H1 (cell line): ENCODE data around the gene CDYL2. TPM values are rescaled to one million over a fixed set of nuclear protein-coding genes. Genes with fewer than 3 reads are reported as not detected.

Source experiments
- CTCF ChIA-PET: fragments of 300-600 bp; sonication (Branson Sonifier 250); formaldehyde crosslinking; loops from one replicate; lab custom pipeline; 2021; ENCODE audit not compliant: partially characterized antibody; lab: Charles Lee
- POLR2A ChIA-PET: fragments of 300-600 bp; sonication (Branson Sonifier 250); formaldehyde crosslinking; loops from one replicate; lab custom pipeline; 2021; ENCODE audit warnings: inconsistent platforms; ENCODE audit not compliant: partially characterized antibody; lab: Charles Lee
- DNase-seq, 2 experiments: peaks; one replicate each; pipeline versions ENCODE4 v3.0.0 to v3.0.0-alpha.2; 2010 to 2022; ENCODE audit warnings: low spot score in 2 of 2, low read depth in 1 of 2, mixed read lengths in 1 of 2
- FAIRE-seq: peaks from 2 replicates; lab custom pipeline; 2011; peaks lifted over from hg19 to GRCh38; lab: Jason Lieb, UNC
- H2AFZ ChIP-seq: 2 replicates; pipeline ENCODE4 v1.8.1; 2012; ENCODE audit warnings: low read length, inconsistent platforms
- H2AK5ac ChIP-seq: 2 replicates; pipeline ENCODE4 v1.6.1; 2013; ENCODE audit warnings: low read depth, low read length
- H2BK120ac ChIP-seq: replicated peaks from 2 replicates; pipeline ENCODE3; 2013; ENCODE audit warnings: low read depth, low read length, inconsistent platforms
- H2BK12ac ChIP-seq: 2 replicates; pipeline ENCODE4 v1.6.1; 2013; ENCODE audit warnings: low read depth, low read length
- H2BK15ac ChIP-seq: 2 replicates; pipeline ENCODE4 v1.6.1; 2013; ENCODE audit warnings: low read length
- H2BK20ac ChIP-seq: 2 replicates; pipeline ENCODE4 v1.6.1; 2013; ENCODE audit warnings: low read length
- H2BK5ac ChIP-seq: 2 replicates; pipeline ENCODE4 v1.6.1; 2013; ENCODE audit warnings: low read depth, low read length
- H3K14ac ChIP-seq: 2 replicates; pipeline ENCODE4 v1.6.1; 2013; ENCODE audit warnings: inconsistent platforms; ENCODE audit not compliant: insufficient read length
- H3K18ac ChIP-seq: 2 replicates; pipeline ENCODE4 v1.6.1; 2013; ENCODE audit warnings: low read length; ENCODE audit errors: extremely low read depth
- H3K23ac ChIP-seq: 2 replicates; pipeline ENCODE4 v1.6.1; 2013; ENCODE audit warnings: inconsistent platforms; ENCODE audit not compliant: insufficient read length
- H3K23me2 ChIP-seq: 2 replicates; pipeline ENCODE4 v1.6.1; 2013; ENCODE audit warnings: low read depth, low read length
- H3K27ac ChIP-seq: 2 replicates; pipeline ENCODE4 v1.6.1; 2011; ENCODE audit warnings: low read depth, low read length, inconsistent platforms
- H3K27me3 ChIP-seq, 4 experiments: replicated peaks in 1 of 4; 1 replicate in 1 of 4; 2 replicates in 3 of 4; pipeline versions ENCODE4 v1.6.1 to v1.8.1; 2011 to 2013; ENCODE audit warnings: low read length in 3 of 4, mild to moderate bottlenecking in 3 of 4, inconsistent platforms in 2 of 4, mixed read lengths in 2 of 4, moderate library complexity in 1 of 4; ENCODE audit not compliant: control insufficient read depth in 3 of 4, insufficient read depth in 3 of 4; ENCODE audit errors: extremely low read depth in 1 of 4
- H3K36me3 ChIP-seq, 4 experiments: 2 replicates each; pipeline versions ENCODE4 v1.6.1 to v1.8.1; 2011 to 2013; ENCODE audit warnings: mild to moderate bottlenecking in 4 of 4, low read length in 3 of 4, moderate library complexity in 2 of 4, control low read depth in 1 of 4, inconsistent platforms in 1 of 4; ENCODE audit not compliant: insufficient read depth in 4 of 4, control insufficient read depth in 2 of 4
- H3K4ac ChIP-seq: replicated peaks from 2 replicates; pipeline ENCODE3; 2013; ENCODE audit warnings: low read length, low read depth, mixed read lengths, inconsistent platforms; ENCODE audit not compliant: insufficient read length
- H3K4me1 ChIP-seq, 4 experiments: replicated peaks in 1 of 4; 1 replicate in 1 of 4; 2 replicates in 3 of 4; pipeline versions ENCODE4 v1.6.1 to v1.8.1; 2011 to 2013; ENCODE audit warnings: low read length in 3 of 4, inconsistent platforms in 2 of 4, mixed read lengths in 1 of 4; ENCODE audit not compliant: insufficient read depth in 4 of 4, control insufficient read depth in 3 of 4
- H3K4me2 ChIP-seq, 2 experiments: 2 replicates each; pipeline versions ENCODE4 v1.6.1 to v1.8.1; 2011 to 2013; ENCODE audit warnings: low read depth in 2 of 2, low read length in 2 of 2, control low read depth in 1 of 2, inconsistent platforms in 1 of 2, mild to moderate bottlenecking in 1 of 2; ENCODE audit not compliant: insufficient read depth in 1 of 2
- H3K4me3 ChIP-seq, 4 experiments: fragments of 200-600, 300-600 bp in 1 of 4; sonication (generic), shearing (Covaris generic), sonication (Bioruptor Twin) in 1 of 4; 2 replicates each; pipeline versions ENCODE4 v1.5.1 to v1.8.1; 2011 to 2016; ENCODE audit warnings: low read length in 4 of 4, low read depth in 3 of 4, control low read depth in 2 of 4, inconsistent platforms in 2 of 4, mild to moderate bottlenecking in 2 of 4, mixed read lengths in 1 of 4, moderate library complexity in 1 of 4; ENCODE audit not compliant: insufficient read depth in 2 of 4; ENCODE audit errors: extremely low read depth in 1 of 4
- H3K56ac ChIP-seq: replicated peaks from 2 replicates; pipeline ENCODE3; 2013; ENCODE audit warnings: low read depth, mild to moderate bottlenecking, mixed read lengths, low read length, inconsistent platforms; ENCODE audit not compliant: insufficient read length
- H3K79me1 ChIP-seq: 2 replicates; pipeline ENCODE4 v1.6.1; 2013; ENCODE audit warnings: low read depth, low read length, control low read depth
- H3K79me2 ChIP-seq, 2 experiments: 2 replicates each; pipeline versions ENCODE4 v1.6.1 to v1.8.1; 2012 to 2013; ENCODE audit warnings: low read length in 2 of 2, mild to moderate bottlenecking in 2 of 2, inconsistent platforms in 1 of 2; ENCODE audit not compliant: insufficient read depth in 2 of 2, control insufficient read depth in 1 of 2
- H3K9ac ChIP-seq, 4 experiments: replicated peaks in 1 of 4; 1 replicate in 1 of 4; 2 replicates in 3 of 4; pipeline versions ENCODE4 v1.6.1 to v1.8.1; 2011 to 2013; ENCODE audit warnings: low read depth in 3 of 4, low read length in 3 of 4, control low read depth in 2 of 4, mild to moderate bottlenecking in 2 of 4, moderate library complexity in 2 of 4, inconsistent platforms in 1 of 4; ENCODE audit errors: extremely low read depth in 1 of 4
- H3K9me3 ChIP-seq, 2 experiments: 2 replicates each; pipeline versions ENCODE4 v1.6.1 to v1.8.1; 2012 to 2013; ENCODE audit warnings: mild to moderate bottlenecking in 2 of 2, moderate library complexity in 2 of 2, control low read depth in 1 of 2, inconsistent platforms in 1 of 2, low read depth in 1 of 2, low read length in 1 of 2, mixed read lengths in 1 of 2; ENCODE audit not compliant: insufficient read depth in 2 of 2
- H4K20me1 ChIP-seq, 2 experiments: replicated peaks in 1 of 2; 2 replicates each; pipeline versions ENCODE3 to v1.8.1; 2011 to 2013; ENCODE audit warnings: inconsistent platforms in 2 of 2, low read length in 2 of 2, mild to moderate bottlenecking in 1 of 2; ENCODE audit not compliant: insufficient read depth in 2 of 2, control insufficient read depth in 1 of 2
- H4K5ac ChIP-seq: 2 replicates; pipeline ENCODE4 v1.6.1; 2013; ENCODE audit warnings: low read length, low read depth, mixed read lengths, inconsistent platforms; ENCODE audit not compliant: insufficient read length
- H4K8ac ChIP-seq: 2 replicates; pipeline ENCODE4 v1.8.0; 2013; ENCODE audit warnings: mild to moderate bottlenecking, moderate library complexity, low read length, inconsistent platforms; ENCODE audit not compliant: insufficient read depth; ENCODE audit errors: extremely low read depth
- H4K91ac ChIP-seq: replicated peaks from 2 replicates; pipeline ENCODE3; 2013; ENCODE audit warnings: low read length, mixed read lengths, inconsistent platforms; ENCODE audit not compliant: insufficient read length
- CREB1 ChIP-seq: IDR thresholded peaks from 2 replicates; pipeline ENCODE4 v1.6.1; 2012; ENCODE audit warnings: inconsistent platforms
- EP300 ChIP-seq, 2 experiments: IDR thresholded peaks; 1 replicate in 1 of 2; 2 replicates in 1 of 2; pipeline ENCODE4 v1.6.1; 2011 to 2012; ENCODE audit warnings: low read depth in 2 of 2, low read length in 2 of 2, mild to moderate bottlenecking in 2 of 2, borderline replicate concordance in 1 of 2, inconsistent platforms in 1 of 2, moderate library complexity in 1 of 2
- FOSL1 ChIP-seq: IDR thresholded peaks from 2 replicates; pipeline ENCODE4 v1.6.1; 2011; ENCODE audit warnings: mild to moderate bottlenecking, low read depth, low read length, moderate library complexity; ENCODE audit not compliant: insufficient read depth
- GABPA ChIP-seq: IDR thresholded peaks from 2 replicates; pipeline ENCODE4 v1.6.1; 2011; ENCODE audit warnings: mild to moderate bottlenecking, low read length, moderate library complexity, borderline replicate concordance; ENCODE audit not compliant: insufficient read depth
- JUND ChIP-seq: IDR thresholded peaks from 2 replicates; pipeline ENCODE4 v1.6.1; 2011; ENCODE audit warnings: mild to moderate bottlenecking, improper control_type of control experiment, low read length
- KDM4A ChIP-seq: IDR thresholded peaks from one replicate; pipeline ENCODE4 v1.7.1; 2012; ENCODE audit warnings: low read depth, mild to moderate bottlenecking, moderate library complexity, low read length, inconsistent platforms; ENCODE audit not compliant: severe bottlenecking
- PHF8 ChIP-seq: fragments of 200-600 bp; sonication (generic); conservative IDR thresholded peaks from 2 replicates; pipeline ENCODE4 v1.7.1; 2012; ENCODE audit warnings: low read depth, mild to moderate bottlenecking, inconsistent platforms, low read length, moderate library complexity
- RBBP5 ChIP-seq: IDR thresholded peaks from 2 replicates; pipeline ENCODE4 v1.7.1; 2012; ENCODE audit warnings: low read depth, mild to moderate bottlenecking, inconsistent platforms, low read length, moderate library complexity, borderline replicate concordance
- RXRA ChIP-seq: IDR thresholded peaks from 2 replicates; pipeline ENCODE4 v1.6.1; 2011; ENCODE audit warnings: low read depth, mild to moderate bottlenecking, low read length, moderate library complexity; ENCODE audit not compliant: insufficient read depth
- SP1 ChIP-seq: IDR thresholded peaks from 2 replicates; pipeline ENCODE4 v1.6.1; 2011; ENCODE audit warnings: low read depth, low read length
- SUZ12 ChIP-seq: fragments of 200-600 bp; sonication (generic); IDR thresholded peaks from 2 replicates; pipeline ENCODE4 v1.6.1; 2012; ENCODE audit warnings: mild to moderate bottlenecking, inconsistent platforms, low read length, moderate library complexity, mixed read lengths
- USF2 ChIP-seq: IDR thresholded peaks from 2 replicates; pipeline ENCODE4 v1.6.1; 2011; ENCODE audit warnings: low read length, improper control_type of control experiment
- WGBS, 2 experiments: shearing (Covaris generic) in 1 of 2; methylation state at CpG; one replicate each; pipeline versions ENCODE4 v1.1.6 to v1.1.7; 2013 to 2015; ENCODE audit warnings: low lambda C conversion rate in 2 of 2, mixed read lengths in 2 of 2, inconsistent platforms in 1 of 2, low coverage in 1 of 2, missing lambda C conversion rate in 1 of 2; ENCODE audit not compliant: insufficient replicate concordance in 2 of 2, insufficient coverage in 1 of 2, insufficient read length in 1 of 2; ENCODE audit errors: extremely low coverage in 1 of 2, missing lambda C conversion rate in 1 of 2; 5-methylcytosine and 5-hydroxymethylcytosine counted together
- polyA plus RNA-seq, 7 experiments: library from polyadenylated mRNA; depleted of rRNA in 3 of 7; stranded (reverse) in 5 of 7; unstranded in 2 of 7; fragments of >200 nt in 5 of 7; fragments of 200-250 nt in 2 of 7; gene quantifications; 1 replicate in 5 of 7; 2 replicates in 1 of 7; 4 replicates in 1 of 7; pipeline versions ENCODE4 v1.2.1 to v1.2.3, GENCODE V29; 2011 to 2013; ENCODE audit warnings: missing spikeins in 2 of 7, mixed read lengths in 2 of 7
- total RNA-seq: library from RNA; stranded (reverse); fragmentation: NEBNext Ultra II Directional; extraction: Animal tissue kit (Norgen Biotek cat#: 25700); gene quantifications from 2 replicates; pipeline ENCODE4 v1.2.1, GENCODE V29; 2021
- TF ChIP-seq, protein P1 (sequence below): IDR thresholded peaks from 2 replicates; pipeline ENCODE4 v1.6.1; 2011; ENCODE audit warnings: low read depth, mild to moderate bottlenecking, low read length; ENCODE audit not compliant: insufficient read depth

Gene CDYL2
- total and polyA plus RNA-seq, 2 of the 8 experiments (the other 6 are each of a cell fraction or from before 2014, with no cell fraction given) = 0.33 to 5.3 TPM

DNA sequence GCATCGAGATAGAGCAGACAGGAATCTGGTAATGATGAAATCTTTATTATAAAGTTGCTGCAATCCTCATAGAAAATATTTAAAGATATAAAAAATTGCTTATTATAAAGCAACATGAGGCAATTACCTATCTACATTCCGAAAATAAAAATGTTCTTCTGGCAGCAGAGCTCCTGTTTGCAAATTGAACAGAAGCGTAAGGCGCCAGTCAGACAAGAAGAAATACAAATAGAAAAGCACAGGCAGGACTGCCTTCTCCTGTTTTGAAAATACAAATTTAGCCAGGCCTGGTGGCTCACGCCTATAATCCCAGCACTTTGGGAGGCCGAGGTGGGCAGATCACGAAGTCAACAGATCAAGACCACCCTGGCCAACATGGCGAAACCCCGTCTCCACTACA, 95.6 kb downstream of the CDYL2 start:
- Histone ChIP-seq H2BK15ac (no peak overlapping the region), H3K18ac (no peak overlapping the region), H3K9me3 (peaks cover 26 to 46% of the 10 kb centered on the region in 2 experiments; a peak in 3 of 4 replicates), H3K14ac (no peak overlapping the region), H4K91ac (no peak overlapping the region), H2AK5ac (no peak overlapping the region), H4K20me1 (peaks cover 0 to 2% of the 10 kb centered on the region in 2 experiments), H2BK12ac (no peak overlapping the region), H3K36me3 (no peaks in the 10 kb centered on the region), H4K5ac (no peak overlapping the region), H3K4me3 (no peak overlapping the region), H4K8ac (no peak overlapping the region), H3K79me2 (no peaks in the 10 kb centered on the region), H3K27ac (no peak overlapping the region), H3K4ac (no peak overlapping the region), H3K56ac (no peak overlapping the region), H3K23me2 (no peaks in the 10 kb centered on the region), H3K4me2 (no peak overlapping the region), H3K79me1 (no peaks in the 10 kb centered on the region), H3K23ac (no peak overlapping the region), H2BK20ac (no peak overlapping the region), H3K9ac (no peak overlapping the region), H2BK120ac (no peak overlapping the region), H3K27me3 (no peaks in the 10 kb centered on the region), H3K4me1 (no peaks in the 10 kb centered on the region), H2BK5ac (no peak overlapping the region), H2AFZ (no peak overlapping the region)
- DNase-seq (no peak), FAIRE-seq (no peak)
- ChIA-PET CTCF (no interaction called here), POLR2A (no interaction called here)
- 89% methylated on average over 9 of the region's 9 CpGs; no CpG with 5 or more reads in 1 of the 2 experiments for WGBS, 2 experiments
- TF ChIP-seq SP1 = no peak
- TF ChIP-seq USF2 = no peak
- TF ChIP-seq KDM4A = no peak
- TF ChIP-seq RXRA = no peak
- TF ChIP-seq SUZ12 = no peak
- TF ChIP-seq RBBP5 = no peak
- TF ChIP-seq EP300 (IDR thresholded peaks at IDR 0.05; ENCODE audit: borderline replicate concordance in 1 of 2, low read depth in 2 of 2, low read length in 2 of 2) = no peak
- TF ChIP-seq GABPA = no peak
- TF ChIP-seq FOSL1 = no peak
- TF ChIP-seq PHF8 = no peak
- TF ChIP-seq JUND = no peak
- TF ChIP-seq, protein P1, sequence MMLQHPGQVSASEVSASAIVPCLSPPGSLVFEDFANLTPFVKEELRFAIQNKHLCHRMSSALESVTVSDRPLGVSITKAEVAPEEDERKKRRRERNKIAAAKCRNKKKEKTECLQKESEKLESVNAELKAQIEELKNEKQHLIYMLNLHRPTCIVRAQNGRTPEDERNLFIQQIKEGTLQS = no peak
- no peak for TF ChIP-seq CREB1
